GM12892 (cell line): Measurements from ENCODE around the gene STAMBP.

Experiments used
- POLR2A ChIP-seq: IDR thresholded peaks from 2 replicates; pipeline ENCODE4 v1.6.1; 2011; ENCODE audit warnings: low read depth, low read length, control low read depth
- POLR2AphosphoS5 ChIP-seq: IDR thresholded peaks from 2 replicates; pipeline ENCODE4 v1.6.1; 2011; ENCODE audit warnings: low read depth, low read length, control low read depth
- TAF1 ChIP-seq: IDR thresholded peaks from 2 replicates; pipeline ENCODE4 v1.6.1; 2011; ENCODE audit warnings: low read depth, mild to moderate bottlenecking, control low read depth, low read length, borderline replicate concordance

- TF ChIP-seq POLR2AphosphoS5 (no peak), POLR2A (no peak), TAF1 (no peak)
Measured at GRCh38 chr2:73839653-73840411, 11.1 kb downstream of the STAMBP start.
